ENCODE measurements around the gene POC1A. TPM values are rescaled to one million over a fixed set of nuclear protein-coding genes. Genes with fewer than 3 reads are reported as not detected.

POC1A gene
- total and polyA plus RNA-seq, 12 donors = 0.44 to 3.5 (median 1.1) TPM

DNA sequence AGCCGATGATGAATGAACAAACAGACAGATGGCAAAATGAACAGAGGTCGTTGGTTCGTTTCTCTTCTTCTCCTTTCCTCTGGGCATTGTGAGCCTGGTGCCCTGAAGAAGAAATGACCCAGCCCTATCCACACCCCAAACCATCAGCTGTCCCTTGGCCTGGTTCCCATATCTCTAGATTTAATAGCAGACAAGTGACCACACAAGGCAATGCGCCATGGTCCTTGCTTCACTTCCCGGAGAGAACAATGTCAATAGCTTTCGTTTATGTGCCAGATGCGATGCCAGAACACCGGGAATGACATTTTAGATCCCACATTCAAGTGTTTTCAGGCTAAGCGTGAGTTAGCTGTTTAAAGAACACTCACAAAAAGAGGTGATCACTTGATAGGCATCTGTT, 17.7 kb downstream of the POC1A start:
- H3K9me3 ChIP-seq = no peaks in the 10 kb centered on the region
- H3K4me1 ChIP-seq = peaks cover 0 to 32% (median 15%) of the 10 kb centered on the region in 9 donors
- no peak overlapping the region for H3K4me3 ChIP-seq
- H3K27me3 ChIP-seq = no peaks in the 10 kb centered on the region
- peak overlapping the region in 9 of 10 donors; percentile 6 to 77 (median 58) for H3K27ac ChIP-seq
- ATAC-seq (peak in 4 of 8 donors; percentile 22 to 50 (median 46)), DNase-seq (no peak)
- TF ChIP-seq, protein P1, sequence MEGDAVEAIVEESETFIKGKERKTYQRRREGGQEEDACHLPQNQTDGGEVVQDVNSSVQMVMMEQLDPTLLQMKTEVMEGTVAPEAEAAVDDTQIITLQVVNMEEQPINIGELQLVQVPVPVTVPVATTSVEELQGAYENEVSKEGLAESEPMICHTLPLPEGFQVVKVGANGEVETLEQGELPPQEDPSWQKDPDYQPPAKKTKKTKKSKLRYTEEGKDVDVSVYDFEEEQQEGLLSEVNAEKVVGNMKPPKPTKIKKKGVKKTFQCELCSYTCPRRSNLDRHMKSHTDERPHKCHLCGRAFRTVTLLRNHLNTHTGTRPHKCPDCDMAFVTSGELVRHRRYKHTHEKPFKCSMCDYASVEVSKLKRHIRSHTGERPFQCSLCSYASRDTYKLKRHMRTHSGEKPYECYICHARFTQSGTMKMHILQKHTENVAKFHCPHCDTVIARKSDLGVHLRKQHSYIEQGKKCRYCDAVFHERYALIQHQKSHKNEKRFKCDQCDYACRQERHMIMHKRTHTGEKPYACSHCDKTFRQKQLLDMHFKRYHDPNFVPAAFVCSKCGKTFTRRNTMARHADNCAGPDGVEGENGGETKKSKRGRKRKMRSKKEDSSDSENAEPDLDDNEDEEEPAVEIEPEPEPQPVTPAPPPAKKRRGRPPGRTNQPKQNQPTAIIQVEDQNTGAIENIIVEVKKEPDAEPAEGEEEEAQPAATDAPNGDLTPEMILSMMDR (IDR thresholded peaks at IDR 0.05) = no peak
- 59 to 63% methylated on average over 9 of the region's 9 CpGs for WGBS, 2 donors
- intact Hi-C loops (cut with DNase I) = no loop called here
- peaks cover 0 to 11% (median 0%) of the 10 kb centered on the region in 9 donors for H3K36me3 ChIP-seq

DNA sequence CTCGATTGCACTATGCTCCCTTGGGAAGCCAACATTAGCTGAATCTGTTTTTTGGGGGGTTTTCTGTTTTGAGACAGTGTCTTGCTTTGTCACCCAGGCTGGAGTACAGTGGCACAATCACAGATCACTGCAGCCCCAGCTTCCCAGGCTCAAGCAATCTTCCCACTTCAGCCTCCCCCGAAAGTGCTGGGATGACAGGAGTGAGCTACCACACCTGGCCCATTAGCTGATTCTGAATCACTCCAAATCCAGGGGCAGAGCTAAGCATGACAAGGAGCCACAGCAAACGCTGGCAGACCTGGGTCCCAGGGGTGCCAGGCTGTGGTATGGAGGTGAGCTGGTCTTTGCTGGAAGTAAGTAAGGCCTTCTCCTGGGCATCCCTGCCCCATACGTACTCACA, 18.9 kb downstream of the POC1A start:
- ATAC-seq (no peak), DNase-seq (no peak)
- intact Hi-C loops (cut with DNase I) = no loop called here
- WGBS, 2 donors = 86 to 92% methylated on average over 4 of the region's 4 CpGs
- Histone ChIP-seq H3K4me1 (peaks cover 0 to 28% (median 15%) of the 10 kb centered on the region in 9 donors), H3K36me3 (no peaks in the 10 kb centered on the region), H3K9me3 (no peaks in the 10 kb centered on the region), H3K4me3 (no peak overlapping the region), H3K27ac (no peak overlapping the region), H3K27me3 (no peaks in the 10 kb centered on the region)
- TF ChIP-seq, protein P1 (IDR thresholded peaks at IDR 0.05) = no peak

DNA sequence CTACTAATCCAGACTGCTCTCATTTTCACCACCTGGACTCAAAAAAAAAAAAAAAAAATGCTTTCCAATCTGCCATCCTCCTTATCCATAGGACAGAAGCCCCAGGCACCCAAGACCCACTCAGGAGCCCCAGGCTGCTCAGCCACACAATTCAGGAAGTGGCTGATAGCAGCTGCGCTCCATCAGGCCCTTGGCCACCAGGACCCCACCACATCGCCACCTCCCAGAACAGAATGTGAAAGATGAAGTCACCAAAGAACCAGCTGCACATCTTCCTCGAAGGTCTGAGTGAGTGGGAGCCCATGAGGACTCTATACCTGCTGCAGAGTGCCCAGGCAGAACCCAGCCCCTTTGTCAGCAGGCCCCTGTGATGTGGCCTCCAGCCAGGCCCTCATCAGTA, 19.5 kb downstream of the POC1A start:
- Histone ChIP-seq H3K4me1 (peaks cover 0 to 25% (median 15%) of the 10 kb centered on the region in 9 donors), H3K4me3 (no peak overlapping the region), H3K27ac (no peak overlapping the region), H3K27me3 (no peaks in the 10 kb centered on the region), H3K36me3 (no peaks in the 10 kb centered on the region), H3K9me3 (no peaks in the 10 kb centered on the region)
- DNase-seq (no peak), ATAC-seq (no peak)
- 84 to 86% methylated on average over 3 of the region's 3 CpGs for WGBS, 2 donors
- intact Hi-C loops (cut with DNase I) = no loop called here
- TF ChIP-seq, protein P1 (IDR thresholded peaks at IDR 0.05) = no peak

DNA sequence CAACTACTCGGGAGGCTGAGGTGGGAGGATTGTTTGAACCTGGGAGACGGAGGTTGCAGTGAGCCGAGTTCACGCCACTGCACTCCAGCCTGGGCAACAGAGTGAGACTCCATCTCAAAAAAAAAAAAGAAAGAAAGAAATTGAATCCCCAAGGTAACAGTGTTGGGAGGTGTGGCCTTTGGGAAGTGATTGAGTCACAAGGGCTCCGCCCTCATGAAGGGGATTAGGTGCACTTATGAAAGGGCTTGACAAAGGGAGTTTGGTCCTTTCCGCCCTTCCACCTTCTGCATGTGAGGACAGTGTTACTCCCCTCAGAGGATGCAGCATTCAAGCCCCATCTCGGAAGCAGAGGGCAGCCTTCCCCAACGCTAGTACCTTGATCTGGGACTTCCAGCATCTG, 21.3 kb downstream of the POC1A start:
- H3K4me3 ChIP-seq = no peak overlapping the region
- peaks cover 0 to 25% (median 22%) of the 10 kb centered on the region in 9 donors for H3K4me1 ChIP-seq
- no peaks in the 10 kb centered on the region for H3K9me3 ChIP-seq
- H3K27me3 ChIP-seq = no peaks in the 10 kb centered on the region
- WGBS, 2 donors = 97 to 98% methylated on average over 8 of the region's 8 CpGs
- H3K27ac ChIP-seq = no peak overlapping the region
- no peaks in the 10 kb centered on the region for H3K36me3 ChIP-seq
- TF ChIP-seq, protein P1 (IDR thresholded peaks at IDR 0.05) = no peak
- no peak for DNase-seq
- intact Hi-C loops (cut with DNase I) = no loop called here
- no peak for ATAC-seq
